Fibroblast of skin of left biceps (primary cell): ENCODE measurements around the gene TRIM16.
"Not testable (repeated sequence)": the region's sequence is repeated elsewhere in the genome, so short reads cannot be mapped to it uniquely, and the experiment has no call there.

Experiments
- DNase-seq, 2 experiments: peaks; one replicate each; pipeline ENCODE4 v3.0.0-alpha.2; 2013; ENCODE audit warnings: low read depth in 2 of 2

The TRIM16 gene

GRCh38 chr17:15683824-15684478, at the start of gene TRIM16:
Gene TRIM16, minus strand, starts transcription at chr17:15684311. Its CDS starts 32,702 bp downstream, at chr17:15651609.
- not testable (repeated sequence) for DNase-seq

GRCh38 chr17:15733174-15733789, 49.2 kb upstream of the TRIM16 start:
- not testable (repeated sequence) for DNase-seq

DNA sequence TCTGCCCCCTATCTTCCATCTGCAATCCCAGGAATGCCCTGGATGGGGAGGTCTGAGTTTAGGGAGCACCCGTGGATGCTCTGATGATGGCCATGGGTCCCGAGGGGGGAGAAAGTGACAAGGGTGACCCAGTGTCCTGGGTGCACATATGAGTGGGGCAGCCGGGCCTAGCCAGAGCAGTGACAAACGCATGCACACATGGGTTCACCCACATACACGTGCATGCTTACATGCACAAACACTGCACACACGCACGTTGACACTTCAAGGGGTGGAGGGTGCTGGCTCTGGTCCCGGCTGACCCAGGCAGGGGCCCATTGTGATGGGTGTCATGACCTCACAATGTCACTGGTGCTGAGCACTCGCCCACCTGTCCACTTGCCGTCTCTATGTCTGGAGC, 47.8 kb upstream of the TRIM16 start, which contains the start of gene TBC1D26:
Gene TBC1D26 (plus strand): TSS at position 384 of the 400 bp plus-strand sequence. CDS start 3,066 bp downstream, outside the sequence.
- not testable (repeated sequence) for DNase-seq

- DNase-seq: not testable (repeated sequence)
These were observed 46.4 kb upstream of the TRIM16 start for GRCh38 chr17:15730535-15730934.

DNA sequence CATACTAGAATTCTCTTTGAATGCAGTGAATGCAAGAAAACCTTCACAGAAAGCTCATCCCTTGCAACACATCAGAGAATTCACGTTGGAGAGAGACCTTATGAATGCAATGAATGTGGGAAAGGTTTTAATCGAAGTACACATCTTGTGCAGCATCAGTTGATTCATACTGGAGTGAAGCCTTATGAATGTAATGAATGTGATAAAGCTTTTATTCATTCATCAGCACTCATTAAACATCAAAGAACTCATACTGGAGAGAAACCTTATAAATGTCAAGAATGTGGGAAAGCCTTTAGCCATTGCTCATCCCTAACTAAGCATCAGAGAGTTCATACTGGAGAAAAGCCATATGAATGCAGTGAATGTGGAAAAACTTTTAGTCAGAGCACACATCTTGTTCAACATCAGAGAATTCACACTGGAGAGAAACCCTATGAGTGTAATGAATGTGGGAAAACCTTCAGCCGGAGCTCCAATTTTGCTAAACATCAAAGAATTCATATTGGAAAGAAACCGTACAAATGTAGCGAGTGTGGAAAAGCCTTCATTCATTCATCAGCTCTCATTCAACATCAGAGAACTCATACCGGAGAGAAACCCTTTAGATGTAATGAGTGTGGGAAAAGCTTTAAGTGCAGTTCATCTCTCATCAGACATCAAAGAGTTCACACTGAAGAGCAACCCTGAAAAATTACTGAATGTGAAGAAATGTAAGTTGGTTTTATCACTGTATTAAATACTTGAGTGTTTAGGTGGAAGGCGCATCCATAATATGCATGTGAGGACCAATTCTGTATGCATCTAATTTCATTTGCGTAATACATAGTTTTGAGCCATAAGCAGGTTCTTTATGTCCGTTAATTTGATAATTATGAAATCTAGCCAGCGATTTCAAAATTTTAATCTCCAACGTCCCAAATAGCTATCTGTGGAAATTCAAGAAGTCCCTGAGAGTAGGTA, 32.8 kb upstream of the TRIM16 start:
- not testable (repeated sequence) for DNase-seq

DNA sequence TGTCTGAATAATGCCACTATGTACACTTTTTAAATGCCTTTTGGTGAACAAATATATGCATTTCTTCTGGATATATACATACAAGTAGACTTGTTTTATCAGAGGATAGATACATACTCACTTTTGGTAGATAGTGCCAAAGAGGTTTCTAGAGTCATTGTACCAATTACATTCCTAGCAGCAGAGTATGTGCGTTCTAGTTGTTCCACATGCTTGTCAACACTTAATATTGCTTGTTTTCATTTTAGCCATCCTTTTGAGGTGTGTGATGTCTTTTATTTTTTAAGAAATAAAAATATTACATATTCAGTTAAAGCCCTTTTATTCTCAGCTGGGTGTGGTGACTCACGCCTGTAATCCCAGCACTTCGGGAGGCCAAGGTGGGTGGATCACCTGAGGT, 24.8 kb upstream of the TRIM16 start:
- DNase-seq: not testable (repeated sequence)

- DNase-seq: not testable (repeated sequence)
These were observed 20.7 kb upstream of the TRIM16 start for GRCh38 chr17:15704813-15705212.

GRCh38 chr17:15704239-15704638, 20.1 kb upstream of the TRIM16 start:
- not testable (repeated sequence) for DNase-seq

- not testable (repeated sequence) for DNase-seq
These were observed 15.8 kb upstream of the TRIM16 start for GRCh38 chr17:15699937-15700336.

DNA sequence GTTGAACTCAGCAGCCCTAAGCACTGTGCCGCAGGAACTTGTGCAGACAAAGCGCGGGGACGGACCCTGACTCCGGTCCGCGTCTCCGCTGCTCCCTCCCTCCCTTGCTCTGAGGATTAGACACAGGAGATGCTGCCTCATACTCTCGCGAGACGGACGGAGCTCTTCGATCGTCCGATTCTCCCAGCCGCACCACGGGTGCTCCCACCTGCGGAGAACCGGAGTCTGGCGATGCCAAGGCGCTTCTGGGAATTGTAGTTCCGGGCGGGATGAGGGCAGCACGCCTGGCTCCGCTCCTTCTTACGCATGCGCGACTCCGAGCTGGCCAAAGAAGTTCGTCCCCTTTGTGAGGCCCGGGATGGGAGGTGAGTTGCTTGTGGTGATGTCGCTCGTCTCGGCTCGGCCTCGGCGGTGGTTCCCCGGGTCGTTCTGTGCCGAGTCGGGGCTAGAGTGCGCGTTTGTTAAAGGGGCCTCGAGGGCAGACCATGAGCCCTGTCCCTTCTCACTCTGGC, 15.4 kb upstream of the TRIM16 start, which contains the start of gene ZNF286A:
Gene ZNF286A (plus strand): TSS at position 340 of the 512 bp plus-strand sequence. CDS start 578 bp downstream, outside the sequence.
- peak; percentile 95 to 96 for DNase-seq

- DNase-seq: not testable (repeated sequence)
These were observed 14.9 kb upstream of the TRIM16 start for GRCh38 chr17:15698967-15699366.

GRCh38 chr17:15687494-15687893, 3.4 kb upstream of the TRIM16 start:
- not testable (repeated sequence) for DNase-seq

DNA sequence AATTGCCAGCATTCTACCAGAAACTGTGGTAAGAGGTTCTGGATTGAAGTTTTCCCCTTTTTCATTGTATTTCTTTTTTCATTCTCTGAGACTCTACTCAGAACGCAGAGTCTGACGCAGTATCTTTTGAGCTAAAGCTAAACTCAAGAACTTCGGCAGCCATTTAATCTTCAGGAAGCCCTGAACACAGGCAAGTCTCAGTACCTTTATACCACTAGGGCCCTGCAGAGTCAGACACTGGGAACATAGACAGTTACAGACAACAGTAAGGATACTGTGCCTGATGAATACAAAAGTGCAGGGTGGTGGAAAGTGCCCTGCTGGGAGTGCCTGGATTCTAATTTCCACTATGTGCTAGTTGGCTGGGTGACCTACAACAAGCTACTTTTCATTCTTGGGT, 976 bp downstream of the TRIM16 start:
- DNase-seq: not testable (repeated sequence)

DNA sequence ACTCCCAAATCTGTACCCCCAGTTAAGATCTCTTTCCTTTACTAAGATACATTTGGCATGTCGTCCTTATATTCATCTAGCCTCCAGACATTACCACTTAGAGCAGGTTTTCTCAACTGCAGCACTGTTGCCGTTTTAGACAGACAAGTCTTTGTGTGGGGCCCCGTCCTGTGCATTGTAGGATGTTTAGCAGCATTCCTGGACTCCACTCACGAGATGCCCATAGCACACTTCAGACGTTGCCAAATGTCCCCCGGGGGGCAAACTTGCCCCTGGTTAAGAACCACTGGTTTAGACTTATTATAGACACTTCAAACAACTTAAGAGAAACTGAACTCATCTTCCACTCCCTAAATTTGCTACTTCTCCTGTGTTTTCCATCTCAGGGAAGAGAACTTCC, 8.1 kb downstream of the TRIM16 start:
- not testable (repeated sequence) for DNase-seq

DNA sequence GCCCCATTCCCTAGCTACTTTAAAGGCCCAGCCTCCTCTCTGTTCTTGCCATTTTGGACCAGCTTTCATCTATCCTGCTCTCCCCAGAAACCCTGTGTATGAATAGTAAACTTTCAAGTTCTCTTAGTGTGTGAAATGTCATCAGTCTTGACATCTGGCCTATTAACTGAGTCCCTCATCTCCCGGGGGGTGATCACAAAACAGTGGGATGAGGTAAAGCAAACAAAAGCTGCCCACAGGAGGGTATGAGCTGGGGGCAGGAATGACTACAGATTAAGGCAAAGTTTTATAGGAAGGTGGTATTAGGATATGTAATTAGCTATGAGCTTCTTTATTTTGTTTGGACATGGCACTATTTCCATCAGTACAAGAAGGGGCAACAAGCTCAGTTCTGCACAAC, 9.5 kb downstream of the TRIM16 start:
- not testable (repeated sequence) for DNase-seq

- DNase-seq: not testable (repeated sequence)
These were observed 14.6 kb downstream of the TRIM16 start for GRCh38 chr17:15669526-15669925.

DNA sequence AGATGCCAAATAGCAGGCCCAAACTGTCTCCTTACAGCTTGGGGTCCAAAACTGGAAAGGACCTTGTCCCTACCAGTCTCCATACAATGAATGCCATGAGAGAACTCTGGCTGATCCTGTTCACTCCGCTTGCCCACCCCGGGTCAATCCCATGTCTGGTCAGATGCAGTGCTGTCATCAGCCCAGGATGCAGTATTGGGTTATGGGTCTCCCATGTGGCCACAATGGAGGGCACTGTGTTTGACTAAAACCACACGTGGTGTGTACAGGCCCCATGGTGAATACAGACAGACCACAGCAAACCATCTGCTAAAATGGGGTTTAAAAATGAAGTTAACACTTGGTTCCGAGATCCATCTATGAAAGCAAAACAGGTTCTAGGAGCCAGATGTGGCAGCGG, 20.4 kb downstream of the TRIM16 start:
- no peak for DNase-seq

- no peak for DNase-seq
These were observed 20.9 kb downstream of the TRIM16 start for GRCh38 chr17:15663176-15663575.

- DNase-seq: no peak
These were observed 21.4 kb downstream of the TRIM16 start for GRCh38 chr17:15662681-15663080.

GRCh38 chr17:15660077-15660476, 24.0 kb downstream of the TRIM16 start:
- DNase-seq: no peak

- no peak for DNase-seq
These were observed 24.4 kb downstream of the TRIM16 start for GRCh38 chr17:15659663-15660062.

- DNase-seq: no peak
These were observed 24.9 kb downstream of the TRIM16 start for GRCh38 chr17:15659236-15659635.
